GM19035 (cell line): Measurements from ENCODE around the gene SLC6A18.
"Not testable (repeated sequence)": the region's sequence is repeated elsewhere in the genome, so short reads cannot be mapped to it uniquely, and the experiment has no call there.

ENCODE experiments used
- ATAC-seq: cut with Tn5 transposase; IDR thresholded peaks from one replicate; pipeline ENCODE4 v1.9.1; 2021; ENCODE audit not compliant: unreplicated experiment

SLC6A18 gene

GRCh38 chr5:1270933-1271914 is 46.0 kb downstream of the SLC6A18 start:
- ATAC-seq = no peak

GRCh38 chr5:1272201-1272600 is 47.0 kb downstream of the SLC6A18 start:
- no peak for ATAC-seq

GRCh38 chr5:1273745-1274144 is 48.6 kb downstream of the SLC6A18 start:
- no peak for ATAC-seq

- ATAC-seq = no peak
Measured at GRCh38 chr5:1274471-1274870, 49.3 kb downstream of the SLC6A18 start.

- ATAC-seq = not testable (repeated sequence)
Measured at GRCh38 chr5:1275397-1276391, 50.5 kb downstream of the SLC6A18 start.

- ATAC-seq = no peak
Measured at GRCh38 chr5:1276930-1277329, 51.7 kb downstream of the SLC6A18 start.

GRCh38 chr5:1277331-1277730 is 52.1 kb downstream of the SLC6A18 start:
- ATAC-seq = no peak

- ATAC-seq = no peak
Measured at GRCh38 chr5:1277781-1278180, 52.6 kb downstream of the SLC6A18 start.

- no peak for ATAC-seq
Measured at GRCh38 chr5:1278216-1278615, 53.0 kb downstream of the SLC6A18 start.

- ATAC-seq = no peak
Measured at GRCh38 chr5:1278656-1279442, 53.7 kb downstream of the SLC6A18 start.

- no peak for ATAC-seq
Measured at GRCh38 chr5:1279443-1280151, 54.4 kb downstream of the SLC6A18 start.

- no peak for ATAC-seq
Measured at GRCh38 chr5:1280177-1281037, 55.2 kb downstream of the SLC6A18 start.

- no peak for ATAC-seq
Measured at GRCh38 chr5:1281038-1281882, 56.1 kb downstream of the SLC6A18 start.

- ATAC-seq = no peak
Measured at GRCh38 chr5:1282131-1282992, 57.2 kb downstream of the SLC6A18 start.

GRCh38 chr5:1282993-1283728 is 58.0 kb downstream of the SLC6A18 start:
- ATAC-seq = not testable (repeated sequence)

- ATAC-seq = not testable (repeated sequence)
Measured at GRCh38 chr5:1283729-1284041, 58.5 kb downstream of the SLC6A18 start.
